Caco-2 (cell line): Measurements from ENCODE around the gene UBR4. TPM values are rescaled to one million over a fixed set of nuclear protein-coding genes. Genes with fewer than 3 reads are reported as not detected.

Experiments used
- BruUV-seq: library from RNA; stranded (reverse); fragments of 400-500 nt; replicated peaks from 2 replicates; lab custom pipeline; 2021; lab: Mats Ljungman, UMichigan
- CTCF ChIA-PET: fragments of 300-600 bp; sonication (Branson Sonifier 250); formaldehyde crosslinking; loops from one replicate; lab custom pipeline; 2022; ENCODE audit warnings: antibody characterized with exemption; lab: Charles Lee
- POLR2A ChIA-PET: fragments of 300-600 bp; sonication (Branson Sonifier 250); formaldehyde crosslinking; loops from one replicate; lab custom pipeline; 2022; ENCODE audit warnings: antibody characterized with exemption; lab: Charles Lee
- DNase-seq, 2 experiments: peaks; one replicate each; pipeline versions ENCODE4 v3.0.0 to v3.0.0-alpha.2; 2020 to 2022
- H3K27me3 ChIP-seq: replicated peaks from 2 replicates; pipeline ENCODE4 v1.6.0; 2011; ENCODE audit warnings: low read length; ENCODE audit not compliant: control insufficient read depth, insufficient read depth
- H3K36me3 ChIP-seq: 2 replicates; pipeline ENCODE4 v1.5.1; 2011; ENCODE audit warnings: low read length; ENCODE audit not compliant: control insufficient read depth, insufficient read depth
- H3K4me1 ChIP-seq: fragments of 250-450 bp; sonication (Bioruptor Pico); 2 replicates; pipeline ENCODE4 v1.5.1; 2020; ENCODE audit warnings: mild to moderate bottlenecking
- H3K4me3 ChIP-seq: 2 replicates; pipeline ENCODE4 v1.5.1; 2011; ENCODE audit warnings: low read depth, mild to moderate bottlenecking, control low read depth, low read length
- H3K9me3 ChIP-seq: fragments of 250-450 bp; sonication (Bioruptor Pico); 2 replicates; pipeline ENCODE4 v1.5.1; 2020; ENCODE audit warnings: mild to moderate bottlenecking, moderate library complexity
- H3K27ac Mint-ChIP-seq: one replicate; pipeline ENCODE4 v1.8.0; 2022; ENCODE audit warnings: mixed read lengths; ENCODE audit not compliant: unreplicated experiment
- H3K27me3 Mint-ChIP-seq: one replicate; pipeline ENCODE4 v1.8.0; 2022; ENCODE audit warnings: mixed read lengths; ENCODE audit not compliant: insufficient read depth, unreplicated experiment
- H3K36me3 Mint-ChIP-seq: one replicate; pipeline ENCODE4 v1.8.0; 2022; ENCODE audit warnings: mild to moderate bottlenecking, mixed read lengths; ENCODE audit not compliant: insufficient read depth, unreplicated experiment
- H3K4me1 Mint-ChIP-seq: one replicate; pipeline ENCODE4 v1.8.0; 2022; ENCODE audit warnings: low read depth, mixed read lengths; ENCODE audit not compliant: unreplicated experiment
- H3K4me3 Mint-ChIP-seq: one replicate; pipeline ENCODE4 v1.8.0; 2022; ENCODE audit warnings: mild to moderate bottlenecking, moderate library complexity, mixed read lengths; ENCODE audit not compliant: unreplicated experiment
- H3K9me3 Mint-ChIP-seq: one replicate; pipeline ENCODE4 v1.8.0; 2022; ENCODE audit warnings: mixed read lengths; ENCODE audit not compliant: unreplicated experiment
- intact Hi-C: fragments of 100-400 bp; cut with micrococcal nuclease; formaldehyde crosslinking; loops from one replicate; pipeline ENCODE4 v1.10.0; 2022; ENCODE audit not compliant: unreplicated experiment
- total RNA-seq: library from RNA; stranded (reverse); gene quantifications from 2 replicates; pipeline ENCODE4 v1.2.3, GENCODE V29; 2022
- TF ChIP-seq, protein P1 (sequence below), 2 experiments: fragments of 200-600 bp in 1 of 2; IDR thresholded peaks; 1 replicate in 1 of 2; 2 replicates in 1 of 2; pipeline versions ENCODE4 v1.5.1 to v1.8.0; 2011 to 2022; ENCODE audit warnings: antibody characterized with exemption in 1 of 2, control low read depth in 1 of 2, inconsistent platforms in 1 of 2, low read depth in 1 of 2, low read length in 1 of 2, mild to moderate bottlenecking in 1 of 2, moderate library complexity in 1 of 2; ENCODE audit not compliant: insufficient read depth in 1 of 2, severe bottlenecking in 1 of 2, unreplicated experiment in 1 of 2

Gene UBR4
- total RNA-seq, 1 experiment from 2014 or later = 317 TPM

DNA sequence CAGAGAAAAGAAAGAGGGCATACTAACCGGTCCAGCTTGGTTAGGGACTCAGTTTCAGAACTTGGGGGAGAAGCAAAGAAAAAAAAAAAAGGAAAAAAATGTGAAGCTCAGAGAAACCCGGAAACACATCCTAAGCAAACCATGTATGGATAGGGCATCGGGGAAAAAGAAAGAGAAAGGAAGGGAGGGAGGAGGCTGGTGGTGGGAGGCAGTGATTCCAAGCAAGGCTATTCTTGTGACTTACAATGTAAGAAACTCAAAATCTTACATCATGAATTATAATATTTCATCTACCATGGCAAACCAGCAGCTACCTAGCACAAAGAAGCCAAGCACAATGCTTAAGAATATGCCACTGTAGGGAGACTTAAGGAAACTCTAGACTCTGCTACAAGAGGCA lies 60.3 kb downstream of the UBR4 start:
- DNase-seq = no peak
- no TSS peak for BruUV-seq
- H3K9me3 Mint-ChIP-seq = no peaks in the 10 kb centered on the region
- no peak overlapping the region for H3K27ac Mint-ChIP-seq
- H3K36me3 Mint-ChIP-seq = peaks cover 100% of the 10 kb centered on the region
- CTCF ChIA-PET = interaction anchor here (0.7 kb wide), 1 partner anchor 37 kb away, joined by 3 read pairs; no protein-coding TSS in a partner anchor
- no peak overlapping the region for H3K4me3 Mint-ChIP-seq
- H3K4me1 ChIP-seq = no peaks in the 10 kb centered on the region
- intact Hi-C loops = no loop called here
- H3K36me3 ChIP-seq = peaks cover 4% of the 10 kb centered on the region
- no peak overlapping the region for H3K4me3 ChIP-seq
- H3K27me3 ChIP-seq = no peaks in the 10 kb centered on the region
- POLR2A ChIA-PET = interaction anchor here (0.6 kb wide), 1 partner anchor 21 kb away, joined by 3 read pairs; no protein-coding TSS in a partner anchor
- TF ChIP-seq, protein P1, sequence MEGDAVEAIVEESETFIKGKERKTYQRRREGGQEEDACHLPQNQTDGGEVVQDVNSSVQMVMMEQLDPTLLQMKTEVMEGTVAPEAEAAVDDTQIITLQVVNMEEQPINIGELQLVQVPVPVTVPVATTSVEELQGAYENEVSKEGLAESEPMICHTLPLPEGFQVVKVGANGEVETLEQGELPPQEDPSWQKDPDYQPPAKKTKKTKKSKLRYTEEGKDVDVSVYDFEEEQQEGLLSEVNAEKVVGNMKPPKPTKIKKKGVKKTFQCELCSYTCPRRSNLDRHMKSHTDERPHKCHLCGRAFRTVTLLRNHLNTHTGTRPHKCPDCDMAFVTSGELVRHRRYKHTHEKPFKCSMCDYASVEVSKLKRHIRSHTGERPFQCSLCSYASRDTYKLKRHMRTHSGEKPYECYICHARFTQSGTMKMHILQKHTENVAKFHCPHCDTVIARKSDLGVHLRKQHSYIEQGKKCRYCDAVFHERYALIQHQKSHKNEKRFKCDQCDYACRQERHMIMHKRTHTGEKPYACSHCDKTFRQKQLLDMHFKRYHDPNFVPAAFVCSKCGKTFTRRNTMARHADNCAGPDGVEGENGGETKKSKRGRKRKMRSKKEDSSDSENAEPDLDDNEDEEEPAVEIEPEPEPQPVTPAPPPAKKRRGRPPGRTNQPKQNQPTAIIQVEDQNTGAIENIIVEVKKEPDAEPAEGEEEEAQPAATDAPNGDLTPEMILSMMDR (IDR thresholded peaks at IDR 0.05; ENCODE audit: insufficient read depth in 1 of 2, low read depth in 1 of 2, low read length in 1 of 2, severe bottlenecking in 1 of 2, unreplicated experiment in 1 of 2) = no peak
- H3K27me3 Mint-ChIP-seq = no peaks in the 10 kb centered on the region
- H3K4me1 Mint-ChIP-seq = no peaks in the 10 kb centered on the region
- no peaks in the 10 kb centered on the region for H3K9me3 ChIP-seq

DNA sequence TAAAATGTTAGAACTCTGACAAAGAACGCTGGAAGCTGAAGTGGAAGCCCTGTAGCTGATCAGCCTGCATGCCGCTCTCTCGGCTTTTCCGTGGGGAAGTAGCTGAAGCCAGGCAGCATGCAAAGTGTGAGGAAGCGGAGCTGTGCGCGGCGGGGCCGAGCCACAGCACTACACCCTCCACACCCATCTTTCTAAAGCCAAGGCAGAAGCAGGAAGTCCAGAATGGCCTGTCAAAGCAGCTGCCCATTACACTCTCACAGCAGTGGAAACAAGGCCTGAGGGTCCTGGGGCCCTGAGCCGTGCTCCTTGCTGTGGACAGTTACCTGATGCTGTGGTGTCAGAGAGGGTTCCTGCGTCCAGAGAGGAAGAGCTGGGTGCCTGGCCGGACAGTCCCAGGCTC lies 69.6 kb downstream of the UBR4 start:
- no peaks in the 10 kb centered on the region for H3K27me3 Mint-ChIP-seq
- POLR2A ChIA-PET = no interaction called here
- no peaks in the 10 kb centered on the region; the same call in none of the 2 replicates for H3K4me1 ChIP-seq
- intact Hi-C loops = no loop called here
- no peaks in the 10 kb centered on the region for H3K9me3 Mint-ChIP-seq
- H3K4me3 Mint-ChIP-seq = no peak overlapping the region
- no peaks in the 10 kb centered on the region for H3K9me3 ChIP-seq
- no TSS peak for BruUV-seq
- CTCF ChIA-PET = no interaction called here
- no peak for DNase-seq
- H3K27me3 ChIP-seq = no peaks in the 10 kb centered on the region
- H3K36me3 ChIP-seq = no peaks in the 10 kb centered on the region
- TF ChIP-seq, protein P1 (IDR thresholded peaks at IDR 0.05; ENCODE audit: insufficient read depth in 1 of 2, low read depth in 1 of 2, low read length in 1 of 2, severe bottlenecking in 1 of 2, unreplicated experiment in 1 of 2) = no peak
- H3K4me3 ChIP-seq = no peak overlapping the region
- peaks cover 98% of the 10 kb centered on the region for H3K36me3 Mint-ChIP-seq
- H3K4me1 Mint-ChIP-seq = no peaks in the 10 kb centered on the region
- H3K27ac Mint-ChIP-seq = no peak overlapping the region

DNA sequence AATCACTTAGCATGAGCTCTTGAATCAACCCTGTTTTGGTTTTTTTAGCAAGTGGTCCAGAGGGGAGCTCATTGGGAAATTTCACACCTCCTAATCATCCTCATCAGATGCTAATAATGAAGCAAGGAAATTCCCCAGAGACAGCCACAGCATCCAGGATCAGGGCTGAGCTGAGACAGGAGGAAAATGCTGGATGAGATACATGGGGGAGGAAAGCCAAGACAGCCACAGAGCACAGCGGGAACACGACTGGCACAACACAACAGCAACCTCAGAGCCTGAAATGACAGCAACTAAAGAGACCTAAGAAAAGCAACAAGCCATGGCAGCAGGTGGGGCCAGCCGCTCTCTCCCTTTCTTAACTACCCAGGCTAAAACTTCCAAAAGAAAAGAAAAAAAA lies 70.4 kb downstream of the UBR4 start:
- Histone ChIP-seq H3K27me3 (no peaks in the 10 kb centered on the region), H3K36me3 (no peaks in the 10 kb centered on the region), H3K9me3 (no peaks in the 10 kb centered on the region), H3K4me1 (no peaks in the 10 kb centered on the region; the same call in none of the 2 replicates), H3K4me3 (no peak overlapping the region)
- H3K27me3 Mint-ChIP-seq = no peaks in the 10 kb centered on the region
- POLR2A ChIA-PET = no interaction called here
- TF ChIP-seq, protein P1 (IDR thresholded peaks at IDR 0.05; ENCODE audit: insufficient read depth in 1 of 2, low read depth in 1 of 2, low read length in 1 of 2, severe bottlenecking in 1 of 2, unreplicated experiment in 1 of 2) = no peak
- DNase-seq = no peak
- CTCF ChIA-PET = no interaction called here
- no peak overlapping the region for H3K27ac Mint-ChIP-seq
- no TSS peak for BruUV-seq
- H3K36me3 Mint-ChIP-seq = peaks cover 98% of the 10 kb centered on the region
- no peak overlapping the region for H3K4me3 Mint-ChIP-seq
- no peaks in the 10 kb centered on the region for H3K9me3 Mint-ChIP-seq
- H3K4me1 Mint-ChIP-seq = no peaks in the 10 kb centered on the region
- intact Hi-C loops = no loop called here
